ENCODE data around the gene ATP9B.

DNA sequence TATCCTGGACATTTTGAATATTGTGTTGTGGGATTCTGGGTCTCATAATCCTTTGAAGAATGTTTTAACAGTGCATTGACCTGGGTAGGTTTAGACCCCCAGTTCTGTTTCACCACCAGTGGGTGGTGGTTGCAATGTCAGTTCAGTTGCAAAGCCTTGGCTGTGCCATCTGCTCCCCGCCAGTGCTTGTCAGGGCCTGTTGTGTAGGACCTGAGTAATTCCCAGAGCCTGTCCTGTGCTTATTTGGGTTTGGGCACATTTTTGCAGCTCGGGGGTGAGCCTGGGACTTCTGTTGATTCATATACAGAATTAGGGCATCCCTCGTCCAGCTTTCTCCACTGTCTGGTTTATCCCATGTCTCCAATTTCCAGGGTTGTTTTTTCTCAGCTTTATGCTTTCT, 24.8 kb downstream of the ATP9B start:
- TF ChIP-seq ZNF214 (tag by site-specific recombination; IDR thresholded peaks at IDR 0.05; ENCODE audit: borderline replicate concordance) (no peak), MYNN (tag by site-specific recombination; IDR thresholded peaks at IDR 0.05; ENCODE audit: borderline replicate concordance) (no peak), CTCF (tag by site-specific recombination; IDR thresholded peaks at IDR 0.05) (no peak), ZNF530 (tag by site-specific recombination; IDR thresholded peaks at IDR 0.05; ENCODE audit: low read depth) (no peak)
- TF ChIP-seq, protein P1, sequence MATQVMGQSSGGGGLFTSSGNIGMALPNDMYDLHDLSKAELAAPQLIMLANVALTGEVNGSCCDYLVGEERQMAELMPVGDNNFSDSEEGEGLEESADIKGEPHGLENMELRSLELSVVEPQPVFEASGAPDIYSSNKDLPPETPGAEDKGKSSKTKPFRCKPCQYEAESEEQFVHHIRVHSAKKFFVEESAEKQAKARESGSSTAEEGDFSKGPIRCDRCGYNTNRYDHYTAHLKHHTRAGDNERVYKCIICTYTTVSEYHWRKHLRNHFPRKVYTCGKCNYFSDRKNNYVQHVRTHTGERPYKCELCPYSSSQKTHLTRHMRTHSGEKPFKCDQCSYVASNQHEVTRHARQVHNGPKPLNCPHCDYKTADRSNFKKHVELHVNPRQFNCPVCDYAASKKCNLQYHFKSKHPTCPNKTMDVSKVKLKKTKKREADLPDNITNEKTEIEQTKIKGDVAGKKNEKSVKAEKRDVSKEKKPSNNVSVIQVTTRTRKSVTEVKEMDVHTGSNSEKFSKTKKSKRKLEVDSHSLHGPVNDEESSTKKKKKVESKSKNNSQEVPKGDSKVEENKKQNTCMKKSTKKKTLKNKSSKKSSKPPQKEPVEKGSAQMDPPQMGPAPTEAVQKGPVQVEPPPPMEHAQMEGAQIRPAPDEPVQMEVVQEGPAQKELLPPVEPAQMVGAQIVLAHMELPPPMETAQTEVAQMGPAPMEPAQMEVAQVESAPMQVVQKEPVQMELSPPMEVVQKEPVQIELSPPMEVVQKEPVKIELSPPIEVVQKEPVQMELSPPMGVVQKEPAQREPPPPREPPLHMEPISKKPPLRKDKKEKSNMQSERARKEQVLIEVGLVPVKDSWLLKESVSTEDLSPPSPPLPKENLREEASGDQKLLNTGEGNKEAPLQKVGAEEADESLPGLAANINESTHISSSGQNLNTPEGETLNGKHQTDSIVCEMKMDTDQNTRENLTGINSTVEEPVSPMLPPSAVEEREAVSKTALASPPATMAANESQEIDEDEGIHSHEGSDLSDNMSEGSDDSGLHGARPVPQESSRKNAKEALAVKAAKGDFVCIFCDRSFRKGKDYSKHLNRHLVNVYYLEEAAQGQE (tag by site-specific recombination; IDR thresholded peaks at IDR 0.05): no peak

Measured in HEK293 (cell line).